NCI-H1048 (cell line): ENCODE measurements around the gene COL2A1.

Experiments
- DNase-seq: peaks from one replicate; lab custom pipeline; 2025; lab: John Stamatoyannopoulos, UW

The COL2A1 gene

GRCh38 chr12:47989666-47990065 is 14.6 kb downstream of the COL2A1 start:
- DNase-seq = no peak

- DNase-seq = no peak
Observed at GRCh38 chr12:47989023-47989417, 15.3 kb downstream of the COL2A1 start.

DNA sequence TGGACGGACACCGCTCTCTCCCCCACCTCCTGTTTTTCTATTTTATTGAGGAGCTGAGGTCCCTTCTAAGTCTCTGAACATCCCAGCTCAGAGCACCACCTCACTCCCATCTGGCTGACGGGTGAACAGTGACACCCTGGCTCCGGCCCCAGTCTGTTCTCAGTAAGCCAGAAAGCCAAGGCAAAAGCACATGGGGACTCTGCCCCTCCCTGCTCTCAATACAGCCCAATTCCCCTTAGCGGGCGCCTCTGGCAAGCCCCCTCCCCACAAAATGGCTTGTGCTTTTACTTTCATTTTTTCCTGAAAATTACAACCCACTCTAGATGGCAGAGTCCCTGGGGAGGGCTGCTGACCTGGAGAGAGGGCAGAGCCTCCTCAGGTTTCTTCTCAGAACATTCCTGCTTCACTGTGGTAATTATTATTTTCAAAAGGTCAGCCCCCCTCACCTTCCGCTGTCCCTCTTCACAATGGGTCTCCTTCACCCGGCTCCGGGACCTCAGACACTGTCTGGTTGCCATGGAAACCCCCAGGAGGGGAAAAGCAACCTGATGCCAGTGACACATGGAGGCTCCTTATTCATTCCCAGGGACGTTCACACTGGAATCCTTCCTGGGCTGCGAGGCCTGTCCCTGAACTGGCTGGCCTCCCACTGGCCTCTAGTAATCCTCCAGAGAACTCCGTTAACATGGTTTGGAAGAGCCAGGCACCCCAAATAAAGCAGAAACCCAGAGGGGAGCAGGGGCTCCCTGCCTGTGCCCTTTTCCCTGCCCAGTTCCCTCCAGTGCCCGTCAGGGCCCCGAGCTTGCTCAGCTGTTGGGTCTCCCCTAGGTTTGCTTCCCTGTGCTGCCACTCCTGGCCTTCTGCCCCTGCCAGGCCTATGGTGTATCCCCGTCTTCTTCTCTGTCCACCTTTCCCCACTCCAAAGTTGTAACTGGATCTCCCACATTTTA is 15.9 kb downstream of the COL2A1 start:
- no peak for DNase-seq

GRCh38 chr12:47987411-47988072 is 16.7 kb downstream of the COL2A1 start:
- DNase-seq = no peak

GRCh38 chr12:47986832-47987231 is 17.4 kb downstream of the COL2A1 start:
- DNase-seq = no peak

DNA sequence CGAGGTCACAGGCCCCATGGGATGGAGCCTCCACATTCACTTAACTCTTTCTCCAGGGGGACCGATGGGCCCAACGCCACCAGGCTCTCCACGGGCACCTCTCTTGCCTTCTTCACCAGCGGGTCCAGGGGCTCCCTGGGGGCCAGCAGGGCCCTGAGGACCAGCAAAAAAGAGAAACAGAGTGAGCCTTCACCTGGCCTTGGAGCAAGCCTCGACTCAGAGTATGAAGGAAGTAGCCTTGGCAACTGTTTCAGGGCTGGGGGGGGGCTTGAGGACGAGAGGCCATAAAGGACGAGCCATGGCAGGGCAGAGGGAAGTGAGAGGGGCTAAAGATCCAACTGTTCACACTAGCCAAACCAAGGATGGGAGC is 18.0 kb downstream of the COL2A1 start:
- no peak for DNase-seq

DNA sequence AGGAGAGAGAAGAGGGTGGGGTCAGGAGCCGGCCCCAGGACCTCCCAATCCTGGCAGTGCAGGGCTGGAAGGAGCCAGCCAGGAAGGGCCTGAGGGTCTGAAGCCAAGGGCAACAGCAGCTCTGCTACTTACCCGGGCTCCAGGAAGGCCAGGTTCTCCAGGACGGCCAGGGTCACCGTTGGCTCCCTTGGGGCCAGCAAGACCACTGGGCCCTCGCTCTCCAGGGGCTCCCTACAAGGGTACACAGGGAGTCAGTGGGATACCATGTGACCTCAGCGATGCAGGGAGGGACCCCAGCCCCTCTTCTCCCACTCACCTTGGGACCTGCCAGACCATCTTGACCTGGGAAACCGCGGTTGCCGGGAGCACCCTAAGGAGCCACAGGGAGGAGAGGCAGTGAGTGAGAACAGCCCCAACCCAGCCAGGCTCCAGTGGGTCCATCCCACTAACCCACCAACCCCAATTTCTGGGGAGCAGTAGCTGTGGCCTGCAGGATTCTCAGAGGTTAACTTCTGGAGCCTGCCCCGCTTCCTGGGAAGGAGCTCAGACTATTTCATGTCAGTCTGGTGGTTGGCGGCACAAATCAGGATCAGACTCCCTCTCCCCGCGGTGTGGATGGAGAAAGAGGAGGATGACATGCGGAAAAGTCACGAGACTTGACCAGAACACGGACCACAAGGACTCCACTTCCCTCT is 18.5 kb downstream of the COL2A1 start:
- DNase-seq = no peak

GRCh38 chr12:47984331-47984801 is 19.9 kb downstream of the COL2A1 start:
- no peak for DNase-seq

GRCh38 chr12:47983541-47984115 is 20.6 kb downstream of the COL2A1 start:
- DNase-seq = no peak

DNA sequence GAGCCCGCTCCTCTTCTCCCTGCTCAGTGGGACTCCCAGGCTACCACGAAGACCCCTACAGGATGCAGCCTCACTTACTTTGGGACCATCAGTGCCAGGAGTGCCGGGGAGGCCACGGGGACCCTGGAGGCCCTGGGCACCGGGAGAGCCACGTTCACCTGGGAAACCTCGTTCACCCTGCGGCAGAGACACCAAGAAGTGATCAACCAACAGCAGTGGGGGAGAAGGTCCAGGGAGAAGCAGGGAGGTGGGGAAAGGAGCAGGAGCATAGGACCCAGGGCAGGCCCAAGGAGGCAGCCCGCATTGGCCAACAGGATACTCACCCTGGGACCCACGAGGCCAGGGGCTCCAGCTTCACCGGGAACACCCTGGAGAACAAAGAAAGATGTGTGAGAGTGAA is 21.5 kb downstream of the COL2A1 start:
- DNase-seq = no peak

DNA sequence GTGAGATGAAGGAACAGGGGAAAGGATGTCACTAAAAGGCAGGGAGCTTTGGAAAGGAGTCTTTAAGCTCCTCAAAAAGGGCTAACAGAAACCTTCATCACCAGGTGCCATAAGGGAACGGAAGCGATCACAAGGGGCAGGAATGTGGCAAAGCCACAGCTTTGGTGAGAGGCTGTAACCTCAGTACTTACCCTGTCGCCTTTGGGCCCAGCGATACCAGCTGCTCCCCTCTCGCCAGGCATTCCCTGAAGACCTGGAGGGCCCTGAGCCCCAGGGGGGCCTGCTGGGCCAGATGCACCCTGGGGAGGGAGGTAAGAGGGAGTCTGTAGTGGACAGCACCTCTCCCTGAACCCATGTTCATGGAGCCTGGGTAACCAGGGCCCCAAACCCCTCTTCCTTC is 22.0 kb downstream of the COL2A1 start:
- no peak for DNase-seq

DNA sequence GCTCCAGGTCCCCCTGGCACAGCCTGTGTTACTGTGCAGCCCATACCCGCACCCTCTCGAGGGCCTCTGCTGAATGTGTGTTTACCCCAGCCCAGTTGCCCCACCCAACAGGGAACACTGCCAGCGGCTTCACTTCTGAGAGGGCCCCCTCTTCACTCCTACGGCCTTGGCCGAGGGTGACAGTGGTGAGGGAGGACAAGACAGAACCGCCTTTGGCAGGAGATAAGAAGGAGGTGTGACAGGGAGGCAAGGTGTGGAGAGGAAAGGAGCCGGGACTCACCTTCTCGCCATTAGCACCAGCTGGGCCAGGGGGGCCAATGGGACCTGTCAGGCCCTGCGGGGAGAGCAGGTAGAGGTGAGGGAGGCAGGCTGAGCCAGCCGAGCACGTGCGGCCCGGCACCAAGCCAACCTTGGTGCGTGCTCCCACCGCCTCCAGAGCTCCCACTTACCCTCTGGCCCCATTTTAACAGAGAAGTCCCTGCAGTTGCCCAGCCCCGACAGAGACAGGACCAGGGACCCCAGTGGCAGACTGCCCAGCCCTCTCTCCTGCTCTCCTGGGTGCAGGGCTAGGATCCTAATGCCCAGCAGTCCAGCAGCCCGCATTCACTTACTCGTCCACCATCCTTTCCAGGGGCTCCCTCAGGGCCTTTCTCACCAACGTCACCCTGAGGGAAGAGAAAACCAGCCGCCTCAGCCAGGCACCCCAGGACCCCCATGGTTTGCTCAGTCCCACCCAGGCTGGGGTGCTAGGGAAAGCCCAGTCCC is 22.6 kb downstream of the COL2A1 start:
- DNase-seq = no peak

- no peak for DNase-seq
Observed at GRCh38 chr12:47980779-47981495, 23.3 kb downstream of the COL2A1 start.

GRCh38 chr12:47980197-47980596 is 24.1 kb downstream of the COL2A1 start:
- no peak for DNase-seq

DNA sequence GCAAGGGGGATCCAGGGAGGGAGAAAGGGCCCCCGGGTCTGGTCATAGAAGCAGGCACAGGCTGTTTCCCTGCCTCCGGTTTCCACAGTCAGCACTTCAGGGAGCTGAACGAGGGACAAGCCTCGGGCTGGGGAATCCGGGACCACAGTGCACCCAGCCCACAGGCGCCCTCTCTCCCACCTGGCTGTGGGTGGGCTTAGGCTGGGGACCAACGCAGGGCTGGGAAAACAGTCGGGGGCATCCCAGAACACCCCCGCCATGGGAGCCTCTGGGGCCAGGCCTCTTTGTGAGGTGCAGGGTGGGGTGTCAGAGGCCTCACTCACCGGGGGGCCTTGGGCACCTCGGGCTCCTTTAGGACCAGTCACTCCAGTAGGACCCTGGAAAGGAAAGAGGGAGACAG is 24.6 kb downstream of the COL2A1 start:
- no peak for DNase-seq

DNA sequence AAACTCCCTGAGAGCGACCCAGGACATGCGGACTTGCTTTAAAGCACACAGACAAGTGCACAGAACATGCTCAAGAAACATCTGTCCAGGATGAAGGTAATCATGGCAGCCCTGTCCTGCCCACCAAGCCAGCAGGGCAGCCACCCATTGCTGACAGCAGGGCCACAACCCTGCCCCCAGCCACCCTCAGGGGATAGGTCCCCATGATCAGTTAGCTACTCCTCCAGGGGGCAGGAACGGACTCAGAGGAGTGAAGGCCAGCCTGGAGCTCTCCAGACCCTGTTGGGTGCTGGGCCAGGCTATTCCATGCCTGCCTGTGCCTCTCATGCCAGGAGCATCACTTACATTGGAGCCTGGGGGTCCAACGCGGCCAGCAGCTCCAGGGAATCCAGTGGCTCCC is 25.1 kb downstream of the COL2A1 start:
- no peak for DNase-seq

DNA sequence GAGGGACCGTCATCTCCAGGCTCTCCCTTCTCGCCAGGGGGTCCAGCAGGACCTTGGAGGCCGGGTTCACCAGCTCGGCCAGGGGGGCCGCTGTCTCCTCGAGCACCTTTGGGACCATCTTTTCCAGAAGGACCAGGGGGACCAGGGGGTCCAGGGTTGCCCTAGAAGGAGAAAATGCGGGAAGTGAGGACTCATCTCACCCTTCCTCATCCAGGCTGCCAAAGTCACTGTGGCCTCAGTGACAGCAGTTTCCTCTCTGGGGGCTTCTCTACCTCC is 25.7 kb downstream of the COL2A1 start:
- DNase-seq = no peak

- DNase-seq = no peak
Observed at GRCh38 chr12:47977772-47978597, 26.3 kb downstream of the COL2A1 start.

DNA sequence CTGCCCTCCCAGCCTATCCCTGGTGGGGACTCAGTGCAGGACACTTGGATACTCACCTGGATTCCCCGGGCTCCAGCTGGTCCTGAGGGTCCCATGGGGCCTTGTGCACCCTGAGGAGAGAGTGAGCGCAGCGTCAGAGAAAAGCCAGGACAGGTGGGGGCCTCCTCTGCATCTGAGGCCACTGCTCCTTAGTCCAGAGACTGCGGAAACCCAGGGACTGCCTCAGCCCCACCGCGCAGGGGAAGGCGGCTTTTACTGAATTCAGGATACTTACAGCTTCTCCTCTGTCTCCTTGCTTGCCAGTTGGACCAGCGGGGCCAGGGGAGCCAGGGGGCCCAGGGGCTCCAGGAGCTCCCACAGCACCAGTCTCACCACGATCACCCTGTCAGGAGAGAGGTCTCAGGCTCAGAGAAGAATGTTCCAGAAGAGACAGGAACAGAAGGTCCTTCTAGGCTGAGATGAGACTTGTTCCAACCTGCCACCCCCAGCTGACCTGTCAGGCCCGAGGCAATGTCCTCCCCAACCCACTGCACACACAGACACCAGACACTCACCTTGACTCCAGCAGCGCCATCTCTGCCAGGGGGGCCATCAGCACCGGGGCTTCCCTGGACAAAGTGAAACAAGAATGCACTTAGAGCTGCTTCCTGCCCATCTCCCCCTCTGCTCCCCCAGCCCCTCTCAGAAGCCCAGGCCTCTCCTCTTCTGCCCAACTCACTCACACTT is 27.1 kb downstream of the COL2A1 start:
- DNase-seq = no peak

DNA sequence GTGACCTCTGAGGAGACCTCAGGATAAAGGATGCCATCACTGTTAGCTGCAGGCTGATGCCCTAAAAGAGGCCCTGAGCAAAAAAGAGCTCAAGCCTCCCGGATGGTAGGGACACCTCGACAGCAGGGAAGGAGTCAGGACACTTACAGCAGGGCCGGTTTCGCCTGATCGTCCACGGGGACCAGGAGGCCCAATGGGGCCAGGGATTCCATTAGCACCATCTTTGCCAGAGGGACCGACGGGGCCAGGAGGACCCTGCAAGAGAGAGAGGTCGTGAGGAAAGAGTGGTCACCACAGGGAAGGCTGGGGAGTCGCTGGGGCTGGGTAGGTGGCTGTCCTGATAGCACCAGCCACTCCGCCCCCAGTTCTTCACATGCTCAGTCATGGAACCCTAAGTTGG is 28.5 kb downstream of the COL2A1 start:
- no peak for DNase-seq
